ENCODE results near the gene HES3.
"Not testable (repeated sequence)": the region's sequence is repeated elsewhere in the genome, so short reads cannot be mapped to it uniquely, and the experiment has no call there.

HES3 gene

DNA sequence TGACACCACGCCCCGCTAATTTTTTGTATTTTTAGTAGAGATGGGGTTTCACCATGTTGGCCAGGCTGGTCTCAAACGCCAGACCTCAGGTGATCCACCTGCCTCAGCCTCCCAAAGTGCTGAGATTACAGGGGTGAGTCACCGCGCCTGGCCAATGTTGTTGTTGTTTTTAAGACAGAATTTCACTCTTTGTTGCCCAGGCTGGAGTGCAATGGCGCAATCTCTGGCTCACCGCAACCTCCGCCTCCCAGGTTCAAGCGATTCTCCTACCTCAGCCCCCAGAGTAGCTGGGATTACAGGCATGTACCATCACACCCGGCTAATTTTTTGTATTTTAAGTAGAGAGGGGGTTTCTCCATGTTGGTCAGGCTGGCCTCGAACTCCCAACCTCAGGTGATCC is 24.3 kb upstream of the HES3 start:
- DNase-seq: not testable (repeated sequence)

DNA sequence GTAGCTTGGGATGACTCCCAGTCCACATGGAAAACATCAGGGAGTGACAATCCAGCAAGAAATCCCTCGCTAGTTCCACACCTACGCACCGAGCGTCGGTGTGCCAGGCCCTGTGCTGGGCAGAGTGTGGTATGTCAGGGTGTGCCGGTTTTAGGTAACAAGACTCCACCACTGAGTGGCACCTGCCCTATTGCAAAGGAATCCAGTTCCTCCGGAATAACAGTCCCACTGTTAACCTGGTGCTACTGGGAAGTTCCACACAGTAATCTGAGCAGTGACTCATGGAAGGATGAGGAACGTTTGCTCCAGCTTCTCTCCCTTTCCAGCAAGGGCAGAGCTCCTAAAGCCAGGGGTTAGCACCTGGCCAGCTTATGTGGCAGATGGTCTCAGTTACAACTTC is 23.7 kb upstream of the HES3 start:
- no peak for DNase-seq

DNA sequence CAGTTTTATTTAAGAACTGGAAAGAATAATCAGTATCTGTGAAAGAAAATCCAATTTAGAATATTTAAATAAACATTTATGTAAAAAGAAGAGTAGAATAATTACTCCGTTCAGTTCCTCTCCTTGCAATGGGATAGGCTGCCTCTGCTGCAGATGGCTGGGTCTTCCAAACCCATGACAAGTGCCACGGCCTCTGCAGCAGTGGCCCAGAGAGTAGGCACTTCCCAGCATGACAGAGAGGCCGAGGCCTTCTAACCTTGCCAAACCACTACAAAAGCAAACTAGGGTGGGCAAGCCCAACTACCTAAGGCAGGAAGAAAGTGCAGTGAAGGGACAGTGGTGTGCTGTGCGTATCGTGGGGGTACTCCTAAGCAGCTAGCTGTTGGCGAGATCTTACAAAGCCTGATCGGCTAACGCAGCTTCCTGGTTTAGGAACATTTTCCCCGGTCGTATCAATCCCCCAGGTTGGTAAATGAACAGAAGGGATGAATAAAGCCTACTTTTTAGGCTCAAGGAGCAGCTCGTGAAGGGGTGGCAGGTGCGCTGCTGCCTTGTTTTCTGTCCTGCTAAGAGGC is 22.7 kb upstream of the HES3 start:
- no peak for DNase-seq

DNA sequence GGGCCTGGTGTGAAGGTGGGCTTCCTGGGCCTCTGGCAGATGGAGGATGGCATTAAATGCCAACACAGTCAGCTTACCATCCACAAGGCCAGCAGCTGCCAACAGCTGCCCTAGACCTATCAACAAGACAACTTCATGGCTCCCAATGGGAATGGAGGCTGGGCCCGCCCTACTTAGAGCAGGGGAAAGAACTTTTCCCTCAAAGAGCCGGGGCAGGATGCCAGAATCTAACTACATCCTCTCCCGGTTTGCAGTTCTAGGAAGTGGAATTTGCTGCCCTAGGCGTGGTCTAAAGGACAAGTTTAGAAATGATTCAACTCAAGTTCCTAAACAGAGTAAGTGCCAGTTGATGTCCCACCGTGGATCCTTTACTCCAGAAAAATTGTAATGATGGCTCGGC is 21.3 kb upstream of the HES3 start:
- no peak for DNase-seq

DNA sequence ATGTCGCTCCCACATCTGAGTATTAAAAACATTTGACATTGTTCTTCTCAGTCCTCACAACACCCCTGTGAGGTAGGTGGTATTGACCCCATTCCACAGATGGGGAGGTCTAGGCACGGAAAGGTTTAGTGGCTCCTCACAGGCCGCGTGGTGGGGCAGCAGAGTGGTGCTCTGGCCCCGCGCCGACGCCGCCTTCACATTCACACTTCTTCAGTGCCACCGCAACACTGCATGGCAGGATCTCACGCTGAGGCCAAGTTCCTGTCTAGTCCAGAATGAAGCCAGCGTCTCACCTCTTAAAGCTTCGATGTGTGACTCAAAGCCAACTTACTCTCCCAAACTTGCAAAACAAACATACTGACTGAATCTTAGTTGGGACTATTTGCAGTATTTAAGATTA is 20.4 kb upstream of the HES3 start:
- no peak for DNase-seq

GRCh38 chr1:6224718-6225117 is 19.3 kb upstream of the HES3 start:
- no peak for DNase-seq

DNA sequence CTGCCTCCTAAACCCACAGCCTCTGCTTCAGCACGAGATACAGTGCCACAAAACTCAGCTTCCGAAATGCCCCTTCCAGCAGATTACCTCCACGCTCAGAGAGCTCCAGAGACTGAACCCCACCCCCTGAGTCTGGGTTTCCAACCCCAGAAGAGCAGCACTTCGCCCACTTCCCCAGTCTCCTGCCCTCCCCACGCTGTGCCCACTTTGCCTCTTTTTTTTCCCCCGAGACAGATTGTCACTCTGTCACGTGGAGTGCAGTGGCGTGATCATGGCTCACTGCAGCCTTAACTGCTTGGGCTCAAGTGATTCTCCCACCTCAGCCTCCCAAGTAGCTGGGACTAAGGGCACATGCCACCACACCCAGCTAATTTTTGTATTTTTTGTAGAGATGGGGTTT is 18.3 kb upstream of the HES3 start:
- no peak for DNase-seq

- DNase-seq: no peak
Observed at GRCh38 chr1:6233376-6233775, 10.6 kb upstream of the HES3 start.

DNA sequence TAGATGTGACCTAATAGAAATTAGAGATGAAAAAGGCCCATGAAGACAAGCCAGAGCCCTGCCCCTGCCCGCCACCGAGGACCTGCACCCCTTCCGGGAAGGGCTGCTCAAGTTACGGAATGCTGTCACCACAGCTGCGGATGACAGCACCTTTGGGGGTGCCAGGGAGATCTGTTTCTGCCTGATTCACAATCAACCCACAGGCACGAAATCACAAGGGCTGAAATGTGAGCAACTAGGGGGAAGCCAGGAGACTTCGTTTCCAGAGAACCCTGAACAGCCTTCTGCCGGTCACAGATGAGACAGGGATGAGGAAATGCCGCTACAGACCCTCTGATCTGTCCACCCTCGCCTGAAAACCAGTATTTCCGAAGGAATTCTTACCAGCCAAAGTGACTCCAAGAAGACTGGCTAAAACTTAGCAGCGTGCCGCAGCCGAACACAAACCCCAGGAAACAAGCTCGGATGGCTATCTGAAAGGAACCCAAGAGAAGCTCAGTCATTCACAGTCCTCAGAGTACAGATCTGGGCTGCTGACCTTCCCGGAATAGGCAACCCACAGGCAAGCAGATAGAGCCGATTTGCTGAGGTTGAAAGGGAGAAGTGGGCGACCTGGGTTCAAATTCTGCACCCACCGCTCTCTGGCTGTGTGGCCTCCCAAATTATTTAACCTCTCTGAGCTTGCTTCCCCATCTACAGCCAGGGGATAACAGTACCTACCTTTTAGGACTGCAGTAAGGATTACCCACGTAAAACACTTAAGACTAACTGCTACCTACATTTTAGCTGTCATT is 9.3 kb upstream of the HES3 start:
- DNase-seq: no peak

- no peak for DNase-seq
Observed at GRCh38 chr1:6235296-6235677, 8.7 kb upstream of the HES3 start.

GRCh38 chr1:6237093-6237492 is 6.9 kb upstream of the HES3 start:
- no peak for DNase-seq

DNA sequence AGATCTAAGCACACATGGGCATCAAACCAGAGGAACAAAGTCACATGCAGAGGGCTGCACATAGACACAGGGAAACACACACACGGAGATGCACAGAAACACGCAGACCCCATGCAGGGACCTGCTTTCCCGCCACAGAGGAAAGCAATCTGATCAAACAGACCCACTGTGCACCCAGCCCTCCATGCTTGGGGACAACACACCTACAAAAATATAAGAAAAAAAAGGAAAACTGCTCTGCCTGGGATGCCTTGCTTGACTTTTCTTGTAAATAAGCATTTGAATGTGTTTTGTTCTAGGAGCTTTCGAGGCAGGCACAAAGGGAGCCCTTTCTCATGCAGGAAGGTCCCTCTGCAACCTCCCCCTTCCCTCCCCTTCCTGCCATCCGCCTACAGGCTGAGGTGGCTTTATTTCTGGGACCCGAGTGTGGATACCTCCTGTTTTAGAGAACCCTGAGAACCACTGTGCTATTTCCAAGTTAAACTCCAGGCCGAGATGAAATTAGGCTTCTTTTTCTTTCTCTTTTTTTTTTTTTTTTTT is 4.7 kb upstream of the HES3 start:
- no peak for DNase-seq

GRCh38 chr1:6239950-6240768 is 3.8 kb upstream of the HES3 start:
- DNase-seq: no peak

DNA sequence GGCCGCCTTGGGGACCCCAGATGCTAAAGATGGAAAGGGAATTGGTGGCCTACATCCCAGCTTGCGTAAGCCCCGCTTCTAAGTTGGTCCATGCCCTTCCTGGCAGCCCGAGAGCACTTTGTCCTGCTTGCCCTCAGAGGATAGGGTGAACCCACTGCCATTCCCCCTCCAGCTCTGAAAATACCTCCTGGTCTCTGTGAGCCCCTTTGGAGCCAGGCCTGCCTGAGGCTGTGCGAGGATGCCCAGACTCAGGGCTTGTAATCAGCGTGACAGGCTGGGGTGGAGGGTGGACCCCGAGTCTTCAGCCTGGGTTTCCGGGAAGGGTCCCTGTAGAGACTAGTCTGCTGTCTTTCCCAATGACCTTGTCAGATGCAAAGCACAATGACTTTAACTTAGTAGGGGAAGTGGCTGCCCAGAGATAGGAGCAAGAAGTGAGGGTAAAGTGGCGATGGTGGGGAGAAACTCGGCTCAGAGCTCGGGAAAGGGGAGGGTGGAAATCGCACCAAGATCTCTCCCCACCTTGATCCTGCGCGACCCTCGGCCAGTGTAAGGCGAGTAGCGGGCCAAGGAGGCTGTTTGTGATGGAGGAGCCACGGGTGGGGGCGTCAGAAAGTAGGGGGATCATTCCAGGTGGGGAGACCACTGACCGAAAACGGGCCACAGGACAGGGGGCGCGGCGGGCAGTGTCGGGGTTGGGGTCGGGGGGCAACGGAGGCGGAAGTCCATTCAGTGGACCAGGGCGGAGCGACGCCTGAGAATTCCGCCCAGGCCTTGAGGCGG is 2.7 kb upstream of the HES3 start:
- DNase-seq: no peak

DNA sequence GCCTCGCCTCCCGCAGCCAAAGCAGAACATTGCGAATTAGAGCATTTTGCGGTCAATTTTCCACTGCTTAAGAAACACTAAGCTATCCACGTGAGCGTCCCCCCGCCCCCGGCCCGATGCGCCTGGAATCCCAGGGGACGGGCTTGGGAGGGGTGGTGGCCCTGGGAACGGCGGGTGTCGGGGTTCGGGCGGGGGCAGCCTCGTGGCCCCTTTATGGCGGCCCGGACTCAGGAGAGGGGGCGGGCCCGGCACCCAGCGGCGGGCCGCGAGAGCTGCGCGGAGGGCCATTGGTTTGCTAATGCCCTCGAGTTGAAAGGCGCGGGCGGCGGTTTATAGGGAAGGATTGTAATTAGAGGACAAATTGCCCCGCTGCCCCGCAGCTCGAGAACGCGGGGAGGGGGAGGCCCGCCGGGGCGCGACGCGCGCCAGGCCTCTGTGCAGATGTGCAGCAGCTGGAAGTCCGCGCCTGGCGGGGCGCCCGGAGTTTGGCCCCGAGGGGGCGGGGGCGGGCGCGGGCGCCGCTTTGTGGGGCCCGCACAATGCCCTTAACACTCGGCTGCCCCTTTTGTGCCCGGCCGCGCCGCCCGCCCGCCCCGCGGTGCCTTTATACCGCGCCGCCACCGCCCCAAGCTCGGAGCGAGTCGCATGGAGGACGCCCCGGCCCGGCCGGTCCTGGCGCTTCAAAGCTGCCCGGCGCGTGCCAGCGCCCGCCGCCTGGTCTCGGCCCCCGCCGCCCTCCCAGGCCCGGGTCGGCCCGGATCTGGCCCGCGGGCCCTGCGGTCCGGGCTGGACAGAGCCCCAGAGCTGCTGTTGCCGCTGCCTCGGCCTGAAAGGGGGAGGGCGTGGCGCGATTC is 1.9 kb upstream of the HES3 start:
- DNase-seq: no peak

- no peak for DNase-seq
Observed at GRCh38 chr1:6243053-6243834, 735 bp upstream of the HES3 start.

- no peak for DNase-seq
Observed at GRCh38 chr1:6244401-6245049, 546 bp downstream of the HES3 start.

DNA sequence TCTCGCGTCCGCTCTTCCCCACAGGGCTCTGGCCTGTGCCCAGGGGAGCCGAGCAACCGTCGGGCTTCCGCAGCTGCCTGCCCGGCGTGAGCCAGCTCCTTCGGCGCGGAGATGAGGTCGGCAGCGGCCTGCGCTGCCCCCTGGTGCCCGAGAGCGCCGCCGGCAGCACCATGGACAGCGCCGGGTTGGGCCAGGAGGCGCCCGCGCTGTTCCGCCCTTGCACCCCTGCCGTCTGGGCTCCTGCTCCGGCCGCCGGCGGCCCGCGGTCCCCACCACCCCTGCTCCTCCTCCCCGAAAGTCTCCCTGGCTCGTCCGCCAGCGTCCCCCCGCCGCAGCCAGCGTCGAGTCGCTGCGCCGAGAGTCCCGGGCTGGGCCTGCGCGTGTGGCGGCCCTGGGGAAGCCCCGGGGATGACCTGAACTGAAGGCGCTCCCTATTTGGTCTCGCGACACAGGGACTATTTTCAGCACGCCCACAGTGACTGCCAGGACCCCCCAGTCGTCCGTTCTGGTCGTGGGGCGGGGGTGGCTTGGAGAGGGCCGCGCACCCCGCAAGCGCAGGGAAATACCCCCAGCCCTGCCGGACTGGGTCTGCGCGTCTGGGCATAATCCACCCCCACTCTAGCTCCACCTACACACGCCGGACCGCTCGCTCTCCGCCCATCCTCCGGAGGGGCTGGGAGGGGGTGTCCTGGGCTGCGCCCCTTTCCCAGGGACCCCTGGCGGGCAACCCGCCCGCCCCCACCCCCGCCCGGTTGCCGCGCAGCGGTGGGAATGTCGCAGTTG is 1.3 kb downstream of the HES3 start:
- peak; percentile 81 for DNase-seq

GRCh38 chr1:6245869-6246496 is 2.0 kb downstream of the HES3 start:
- no peak for DNase-seq

Data from midbrain (tissue), 1 donor.